Fibroblast of the aortic adventitia (primary cell): ENCODE data around the gene UQCR10. TPM values are rescaled to one million over a fixed set of nuclear protein-coding genes. Genes with fewer than 3 reads are reported as not detected.
A peak's percentile ranks its signal among the peaks of the same experiment; 100 is the strongest.

ENCODE experiments used
- DNase-seq: peaks from one replicate; pipeline ENCODE4 v3.0.0-alpha.2; 2010; ENCODE audit warnings: low read depth
- H3K4me3 ChIP-seq: 2 replicates; pipeline ENCODE4 v1.5.1; 2011; ENCODE audit warnings: low read depth, mild to moderate bottlenecking, control low read depth, low read length, moderate library complexity
- total RNA-seq: library from RNA; depleted of rRNA; stranded (reverse); fragments of >200 nt; gene quantifications from 2 replicates; pipeline ENCODE4 v1.2.3, GENCODE V29; 2012; ENCODE audit warnings: low replicate concordance
- TF ChIP-seq, protein P1 (sequence below): IDR thresholded peaks from 2 replicates; pipeline ENCODE4 v1.5.1; 2011; ENCODE audit warnings: mild to moderate bottlenecking, low read length, control low read depth, inconsistent platforms; ENCODE audit not compliant: insufficient read depth

UQCR10 gene
- total RNA-seq, 1 donor, result 53.2 TPM

DNA sequence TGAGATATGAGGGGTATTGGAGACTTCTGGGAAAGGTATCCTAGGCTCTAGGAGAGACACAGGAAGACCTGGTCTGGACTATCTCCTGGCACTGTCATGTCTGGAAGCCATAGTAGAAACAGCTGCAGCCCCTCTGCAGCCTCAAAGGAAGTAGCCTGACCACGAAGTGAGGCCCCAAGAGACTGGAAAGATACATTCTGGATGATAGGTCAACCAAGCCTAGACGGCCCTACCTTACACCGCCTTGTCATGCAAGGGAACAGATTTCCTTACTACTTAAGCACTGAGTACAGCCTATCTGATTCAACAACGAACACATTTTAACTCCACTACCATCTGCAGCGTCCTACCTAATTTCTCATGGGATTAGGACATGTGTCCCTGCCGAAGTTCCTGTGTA is 31.1 kb downstream of the UQCR10 start:
- no peak overlapping the region for H3K4me3 ChIP-seq
- TF ChIP-seq, protein P1, sequence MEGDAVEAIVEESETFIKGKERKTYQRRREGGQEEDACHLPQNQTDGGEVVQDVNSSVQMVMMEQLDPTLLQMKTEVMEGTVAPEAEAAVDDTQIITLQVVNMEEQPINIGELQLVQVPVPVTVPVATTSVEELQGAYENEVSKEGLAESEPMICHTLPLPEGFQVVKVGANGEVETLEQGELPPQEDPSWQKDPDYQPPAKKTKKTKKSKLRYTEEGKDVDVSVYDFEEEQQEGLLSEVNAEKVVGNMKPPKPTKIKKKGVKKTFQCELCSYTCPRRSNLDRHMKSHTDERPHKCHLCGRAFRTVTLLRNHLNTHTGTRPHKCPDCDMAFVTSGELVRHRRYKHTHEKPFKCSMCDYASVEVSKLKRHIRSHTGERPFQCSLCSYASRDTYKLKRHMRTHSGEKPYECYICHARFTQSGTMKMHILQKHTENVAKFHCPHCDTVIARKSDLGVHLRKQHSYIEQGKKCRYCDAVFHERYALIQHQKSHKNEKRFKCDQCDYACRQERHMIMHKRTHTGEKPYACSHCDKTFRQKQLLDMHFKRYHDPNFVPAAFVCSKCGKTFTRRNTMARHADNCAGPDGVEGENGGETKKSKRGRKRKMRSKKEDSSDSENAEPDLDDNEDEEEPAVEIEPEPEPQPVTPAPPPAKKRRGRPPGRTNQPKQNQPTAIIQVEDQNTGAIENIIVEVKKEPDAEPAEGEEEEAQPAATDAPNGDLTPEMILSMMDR, result no peak
- no peak for DNase-seq

DNA sequence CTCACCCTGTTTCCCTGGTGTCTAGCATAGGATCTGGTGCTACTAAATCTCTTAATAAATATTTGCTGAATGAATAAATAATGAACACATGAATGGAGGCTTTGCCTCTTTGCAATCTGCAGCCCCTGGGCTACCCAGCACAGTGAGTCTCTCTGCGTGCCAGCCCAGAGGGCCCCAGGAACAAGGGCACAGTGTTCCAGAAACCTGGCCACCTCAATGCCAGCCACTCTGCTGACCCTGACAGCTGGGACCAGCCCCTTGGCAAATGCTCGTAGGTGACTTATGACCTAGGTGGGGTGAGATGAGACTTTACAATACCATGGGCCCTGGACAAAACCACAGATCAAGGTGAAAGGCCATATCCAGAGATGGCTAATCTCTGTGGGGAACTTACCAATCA is 31.6 kb downstream of the UQCR10 start:
- TF ChIP-seq, protein P1, result no peak
- peak overlapping the region; percentile 33 for H3K4me3 ChIP-seq
- DNase-seq, result no peak

DNA sequence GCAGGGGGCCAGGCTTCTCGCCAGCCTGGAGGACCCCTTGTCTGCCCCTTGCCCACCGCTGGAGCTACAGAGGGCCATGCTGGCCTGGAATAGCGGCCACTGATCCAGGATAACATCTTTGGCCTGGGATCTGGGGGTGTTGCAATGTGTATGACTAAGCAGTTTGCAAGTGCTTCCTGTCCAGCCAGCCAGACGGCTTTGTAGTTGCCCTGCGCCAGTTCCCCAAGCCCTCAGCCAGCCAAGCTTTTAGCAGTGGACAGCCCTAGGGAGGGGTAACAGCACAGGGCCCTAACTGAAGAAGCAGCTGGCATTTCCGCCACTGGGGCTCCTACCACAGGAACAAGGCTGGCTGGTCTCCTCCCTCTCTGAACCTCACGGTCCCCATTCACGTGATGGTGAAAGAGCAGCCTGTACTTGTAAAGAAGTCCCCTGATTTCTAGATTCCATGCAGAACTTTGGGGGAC is 32.1 kb downstream of the UQCR10 start:
- peak; percentile 96 for DNase-seq
- TF ChIP-seq, protein P1, result peak; percentile 28
- H3K4me3 ChIP-seq, result peak overlapping the region; percentile 33

DNA sequence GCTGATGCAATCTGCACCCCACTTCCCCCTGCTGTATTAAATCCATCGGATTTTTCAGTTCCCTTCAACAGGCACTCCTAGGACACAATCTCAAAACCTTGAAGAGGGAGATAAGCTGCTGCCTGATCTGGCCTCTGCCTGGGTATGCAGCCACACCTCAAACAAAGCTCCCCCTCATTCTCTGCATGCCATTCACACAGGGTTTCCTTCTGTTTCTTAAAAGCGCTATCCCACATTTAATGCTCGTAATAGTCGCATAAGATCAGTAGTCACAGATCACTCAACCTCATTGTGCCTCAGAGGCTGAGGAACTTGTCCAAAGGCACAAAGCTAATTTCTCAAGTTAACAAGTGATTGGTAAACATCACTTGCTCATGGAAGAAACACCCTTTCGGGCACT is 34.0 kb downstream of the UQCR10 start:
- H3K4me3 ChIP-seq, result no peak overlapping the region
- TF ChIP-seq, protein P1, result no peak
- no peak for DNase-seq

DNA sequence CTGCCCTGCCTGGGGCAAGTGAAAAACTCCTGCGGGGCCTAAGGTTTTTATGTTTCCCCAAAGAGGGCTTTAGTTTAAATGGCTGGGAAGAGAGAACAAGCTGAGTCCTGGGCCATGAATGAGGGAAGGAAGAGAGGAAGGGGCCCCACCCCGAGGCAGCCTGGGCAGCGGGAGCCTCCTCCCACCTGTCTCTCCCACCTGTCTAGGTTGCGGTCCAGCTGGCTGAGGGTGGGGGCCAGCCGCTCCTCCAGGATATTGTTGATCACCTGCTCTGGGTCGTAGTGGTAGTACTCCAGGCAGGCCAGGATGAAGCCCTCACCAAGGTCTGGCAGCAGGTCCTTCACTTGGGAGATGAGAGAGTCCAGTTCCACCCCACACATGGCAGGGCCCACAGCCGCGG is 34.6 kb downstream of the UQCR10 start:
- no peak overlapping the region for H3K4me3 ChIP-seq
- no peak for DNase-seq
- TF ChIP-seq, protein P1, result no peak

DNA sequence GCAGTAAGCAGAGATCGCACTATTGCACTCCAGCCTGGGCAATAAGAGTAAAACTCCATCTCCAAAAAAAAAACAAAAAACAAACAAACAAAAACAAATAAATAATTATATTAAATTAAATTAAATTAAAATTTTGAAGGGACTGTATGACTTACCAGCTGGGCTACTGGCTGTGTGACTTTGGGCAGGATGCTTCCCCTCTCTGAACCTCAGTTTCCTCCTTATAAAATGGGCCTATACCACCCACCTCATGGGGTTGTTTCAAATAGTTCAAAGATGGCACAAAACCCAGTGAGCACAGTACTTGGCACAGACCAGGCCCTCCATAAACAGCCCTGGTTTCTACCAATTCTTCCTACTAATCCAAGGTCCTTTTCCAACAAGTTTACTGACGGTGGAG is 36.0 kb downstream of the UQCR10 start:
- no peak overlapping the region for H3K4me3 ChIP-seq
- DNase-seq, result no peak
- TF ChIP-seq, protein P1, result no peak

DNA sequence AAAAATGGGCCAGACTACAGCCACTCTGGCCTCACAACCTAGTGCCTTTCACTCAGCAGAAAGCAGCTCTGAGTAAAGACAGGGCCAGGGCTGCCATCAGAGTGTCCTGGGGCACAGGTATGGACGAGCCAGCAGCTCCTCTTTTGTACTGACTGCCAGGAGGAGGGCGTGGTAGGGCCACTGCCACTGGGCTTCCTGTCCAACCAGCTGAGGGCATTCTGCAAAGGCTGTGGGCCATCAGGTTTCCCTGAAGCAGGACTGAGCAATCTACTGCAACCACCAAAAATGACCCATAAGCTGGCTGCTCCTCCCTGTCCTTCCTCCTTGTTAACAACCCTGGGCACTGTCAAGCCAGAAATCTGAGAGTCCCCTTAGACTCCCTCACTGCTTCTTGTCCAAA is 37.8 kb downstream of the UQCR10 start:
- TF ChIP-seq, protein P1, result no peak
- H3K4me3 ChIP-seq, result no peak overlapping the region
- no peak for DNase-seq
